HepG2 (cell line): ENCODE data around the gene TUFM. TPM values are rescaled to one million over a fixed set of nuclear protein-coding genes. Genes with fewer than 3 reads are reported as not detected.

ENCODE experiments used
- ATAC-seq: fragments of 200-7000 bp; cut with Tn5 transposase; 3 replicates; pipeline ENCODE4 v1.9.1; 2020; ENCODE audit warnings: mild to moderate bottlenecking, moderate library complexity
- BruUV-seq: library from RNA; stranded (reverse); fragments of 400-500 nt; replicated peaks from 2 replicates; lab custom pipeline; 2021; lab: Mats Ljungman, UMichigan
- CTCF ChIA-PET: fragments of 300-600 bp; formaldehyde crosslinking; extraction: SDS; loops from one replicate; lab custom pipeline; 2021; ENCODE audit warnings: low total read pairs, inconsistent platforms, low intra/inter-chr PET ratio; lab: Yijun Ruan, JAX
- POLR2A ChIA-PET: fragments of 350-600 bp; sonication (Branson Sonifier 250); formaldehyde crosslinking; loops from one replicate; lab custom pipeline; 2020; ENCODE audit warnings: antibody characterized with exemption, inconsistent platforms; lab: Yijun Ruan, JAX
- DNase-seq: peaks from one replicate; pipeline ENCODE4 v3.0.0-alpha.2; 2015; ENCODE audit warnings: low spot score
- FAIRE-seq: peaks from 3 replicates; lab custom pipeline; 2011; peaks lifted over from hg19 to GRCh38; lab: Jason Lieb, UNC
- H2AFZ ChIP-seq: one replicate; pipeline ENCODE4 v1.6.1; 2011; ENCODE audit warnings: low read length, inconsistent platforms
- H3K27ac ChIP-seq: fragments of 300-600 bp; 3 replicates; pipeline ENCODE4 v1.8.0; 2011; ENCODE audit warnings: mixed run types, mild to moderate bottlenecking, mixed read lengths, low read length, inconsistent platforms; ENCODE audit not compliant: insufficient read depth; ENCODE audit errors: extremely low read length
- H3K27me3 ChIP-seq, 2 experiments: fragments of 200-600 bp in 1 of 2; 2 replicates in 1 of 2; 3 replicates in 1 of 2; pipeline versions ENCODE4 v1.6.0 to v1.8.0; 2011; ENCODE audit warnings: low read length in 2 of 2, mild to moderate bottlenecking in 2 of 2, moderate library complexity in 2 of 2, inconsistent platforms in 1 of 2; ENCODE audit not compliant: insufficient read depth in 2 of 2, control insufficient read depth in 1 of 2
- H3K36me3 ChIP-seq, 2 experiments: fragments of 200-600 bp in 1 of 2; replicated peaks in 1 of 2; 2 replicates in 1 of 2; 3 replicates in 1 of 2; pipeline versions ENCODE4 v1.5.1 to v1.8.0; 2011; ENCODE audit warnings: low read length in 2 of 2, inconsistent platforms in 1 of 2; ENCODE audit not compliant: insufficient read depth in 2 of 2, control insufficient read depth in 1 of 2
- H3K4me1 ChIP-seq: 2 replicates; pipeline ENCODE4 v1.5.1; 2012; ENCODE audit warnings: low read length, inconsistent platforms; ENCODE audit not compliant: insufficient read depth
- H3K4me2 ChIP-seq: 2 replicates; pipeline ENCODE4 v1.6.0; 2011; ENCODE audit warnings: low read depth, low read length, inconsistent platforms
- H3K4me3 ChIP-seq, 3 experiments: fragments of 200-600 bp in 1 of 3; sonication (generic), shearing (Covaris generic) in 1 of 3; replicated peaks in 1 of 3; 2 replicates each; pipeline ENCODE4 v1.5.1; 2011 to 2016; ENCODE audit warnings: low read length in 3 of 3, inconsistent platforms in 2 of 3, low read depth in 2 of 3, mild to moderate bottlenecking in 2 of 3, control low read depth in 1 of 3, mixed read lengths in 1 of 3; ENCODE audit not compliant: insufficient read depth in 1 of 3
- H3K79me2 ChIP-seq: one replicate; pipeline ENCODE4 v1.6.1; 2011; ENCODE audit warnings: low read length, inconsistent platforms; ENCODE audit not compliant: insufficient read depth
- H3K9ac ChIP-seq: 2 replicates; pipeline ENCODE4 v1.6.0; 2011; ENCODE audit warnings: mild to moderate bottlenecking, low read depth, low read length, inconsistent platforms; ENCODE audit not compliant: insufficient read depth
- H3K9me3 ChIP-seq: 2 replicates; pipeline ENCODE4 v1.5.1; 2012; ENCODE audit warnings: mild to moderate bottlenecking, low read length
- H4K20me1 ChIP-seq: 2 replicates; pipeline ENCODE4 v1.6.0; 2011; ENCODE audit warnings: inconsistent platforms, mild to moderate bottlenecking, low read length, moderate library complexity; ENCODE audit not compliant: insufficient read depth
- ATF3 ChIP-seq: sonication (generic); formaldehyde crosslinking; IDR thresholded peaks from 2 replicates; pipeline ENCODE4 v1.4.0; 2020; ENCODE audit warnings: missing genetic modification reagents
- CBX2 ChIP-seq, 2 experiments: fragments of 200-600 bp in 1 of 2; sonication (generic); formaldehyde crosslinking in 1 of 2; IDR thresholded peaks; 2 replicates each; pipeline versions ENCODE4 v1.7.0 to v1.8.1; 2018 to 2022; ENCODE audit warnings: low read depth in 2 of 2, low read length in 1 of 2, mild to moderate bottlenecking in 1 of 2, missing genetic modification reagents in 1 of 2
- ETV5 ChIP-seq: IDR thresholded peaks from 2 replicates; pipeline ENCODE4 v1.6.1; 2018; ENCODE audit warnings: missing biosample characterization, missing genetic modification reagents, inconsistent platforms, borderline replicate concordance
- FOXC1 ChIP-seq: sonication (generic); formaldehyde crosslinking; IDR thresholded peaks from 2 replicates; pipeline ENCODE4 v1.8.0; 2022; ENCODE audit warnings: mild to moderate bottlenecking, missing genetic modification reagents, borderline replicate concordance
- HINFP ChIP-seq: sonication (generic); formaldehyde crosslinking; IDR thresholded peaks from 2 replicates; pipeline ENCODE4 v1.4.0; 2020; ENCODE audit warnings: low read depth, mild to moderate bottlenecking, missing genetic modification reagents
- KAT7 ChIP-seq: IDR thresholded peaks from 2 replicates; pipeline ENCODE4 v1.6.1; 2018; ENCODE audit warnings: borderline replicate concordance, missing compliant biosample characterization
- MAZ ChIP-seq, 2 experiments: sonication (generic) in 1 of 2; formaldehyde crosslinking in 1 of 2; IDR thresholded peaks; 2 replicates each; pipeline versions ENCODE4 v1.5.0 to v1.6.1; 2012 to 2020; ENCODE audit warnings: low read depth in 2 of 2, mild to moderate bottlenecking in 2 of 2, borderline replicate concordance in 1 of 2, improper control_type of control experiment in 1 of 2, low read length in 1 of 2, missing genetic modification reagents in 1 of 2, moderate library complexity in 1 of 2
- MXI1 ChIP-seq: IDR thresholded peaks from 3 replicates; pipeline ENCODE4 v1.6.1; 2012; ENCODE audit warnings: low read depth, low read length, inconsistent platforms, borderline replicate concordance
- NFRKB ChIP-seq: fragments of 450-650 bp; IDR thresholded peaks from 2 replicates; pipeline ENCODE4 v1.6.1; 2017
- PLSCR1 ChIP-seq: sonication (generic); formaldehyde crosslinking; IDR thresholded peaks from 2 replicates; pipeline ENCODE4 v1.5.0; 2020; ENCODE audit warnings: missing genetic modification reagents, mild to moderate bottlenecking, borderline replicate concordance
- RARA ChIP-seq: IDR thresholded peaks from 2 replicates; pipeline ENCODE4 v1.6.1; 2016; ENCODE audit warnings: missing genetic modification reagents, missing compliant biosample characterization
- THYN1 ChIP-seq: sonication (generic); formaldehyde crosslinking; IDR thresholded peaks from 2 replicates; pipeline ENCODE4 v1.8.1; 2023; ENCODE audit warnings: low read depth, mild to moderate bottlenecking, moderate library complexity, missing genetic modification reagents, borderline replicate concordance
- ZFP91 ChIP-seq: sonication (generic); formaldehyde crosslinking; IDR thresholded peaks from 2 replicates; pipeline ENCODE4 v1.9.0; 2022; ENCODE audit warnings: missing genetic modification reagents, mild to moderate bottlenecking, borderline replicate concordance
- ZNF205 ChIP-seq: IDR thresholded peaks from 2 replicates; pipeline ENCODE4 v1.6.1; 2018; ENCODE audit warnings: missing biosample characterization, missing genetic modification reagents
- ZNF235 ChIP-seq: sonication (generic); formaldehyde crosslinking; IDR thresholded peaks from 2 replicates; pipeline ENCODE4 v1.8.1; 2023; ENCODE audit warnings: mild to moderate bottlenecking, missing genetic modification reagents, borderline replicate concordance
- ZNF572 ChIP-seq: sonication (generic); formaldehyde crosslinking; IDR thresholded peaks from 2 replicates; pipeline ENCODE4 v1.5.1; 2020; ENCODE audit warnings: mild to moderate bottlenecking, missing genetic modification reagents
- ZNF782 ChIP-seq: sonication (generic); formaldehyde crosslinking; IDR thresholded peaks from 2 replicates; pipeline ENCODE4 v1.4.0; 2020; ENCODE audit warnings: missing genetic modification reagents, mild to moderate bottlenecking, borderline replicate concordance
- ZNF839 ChIP-seq: sonication (generic); formaldehyde crosslinking; IDR thresholded peaks from 2 replicates; pipeline ENCODE4 v1.4.0; 2020; ENCODE audit warnings: missing genetic modification reagents, mild to moderate bottlenecking, borderline replicate concordance
- WGBS: methylation state at CpG from one replicate; pipeline ENCODE4 v1.1.6; 2017; ENCODE audit warnings: low lambda C conversion rate; 5-methylcytosine and 5-hydroxymethylcytosine counted together
- in situ Hi-C: cut with HindIII; loops from 2 replicates; pipeline ENCODE4 v1.10.0; 2017; ENCODE audit warnings: low pct_unique_long_range_greater_than_20kb; ENCODE audit not compliant: extremely low pct_ligation_motif_present
- intact Hi-C: fragments of 100-400 bp; cut with micrococcal nuclease; formaldehyde crosslinking; loops from one replicate; pipeline ENCODE4 v1.10.0; 2022; ENCODE audit not compliant: unreplicated experiment
- polyA plus RNA-seq, 8 experiments: library from polyadenylated mRNA; depleted of rRNA in 3 of 8; stranded (reverse) in 7 of 8; unstranded in 1 of 8; fragments of >200 nt; fragmentation: Illumina TruSeq in 4 of 8; extraction: Trizol in 4 of 8; gene quantifications; 2 replicates each; pipeline versions ENCODE4 v1.2.1 to v1.2.3, GENCODE V29; 2011 to 2016; ENCODE audit warnings: low read depth in 4 of 8, missing spikeins in 1 of 8, mixed read lengths in 1 of 8; ENCODE audit not compliant: insufficient read depth in 1 of 8
- total RNA-seq, 5 experiments: library from RNA; depleted of rRNA; stranded (reverse); fragments of >200 nt; fragmentation: Illumina TruSeq; extraction: Trizol; gene quantifications; 2 replicates each; pipeline ENCODE4 v1.2.3, GENCODE V29; 2016; ENCODE audit warnings: low read depth in 1 of 5

Gene TUFM
- total and polyA plus RNA-seq, 2 of the 13 experiments (the other 11 are each of a cell fraction or from before 2014, with no cell fraction given) = 206 to 298 TPM

- FAIRE-seq (no peak), ATAC-seq (no peak), DNase-seq (no peak)
- intact Hi-C loops (no loop called here), in situ Hi-C loops (no loop called here)
- BruUV-seq = no TSS peak
- Histone ChIP-seq H3K4me1 (no peaks in the 10 kb centered on the region), H2AFZ (no peak overlapping the region), H3K4me3 (no peak overlapping the region), H3K27ac (no peak overlapping the region), H3K79me2 (no peaks in the 10 kb centered on the region), H4K20me1 (no peaks in the 10 kb centered on the region), H3K36me3 (peaks cover 29 to 41% of the 10 kb centered on the region in 2 experiments; a peak in 4 of 5 replicates), H3K9ac (no peak overlapping the region), H3K4me2 (no peak overlapping the region), H3K9me3 (no peaks in the 10 kb centered on the region), H3K27me3 (no peaks in the 10 kb centered on the region)
- 90% methylated on average over 13 of the region's 13 CpGs for WGBS
- ChIA-PET POLR2A (interaction anchor here (0.8 to 3.2 kb wide), 3 partner anchors 10 to 52 kb away, joined by 3 to 15 read pairs (median 4); partner anchors contain the start of gene SH2B1), CTCF (interaction anchor here (2.9 kb wide), 1 partner anchor 70 kb away, joined by 32 read pairs; no protein-coding TSS in a partner anchor)
- TF ChIP-seq THYN1 (no peak), ZNF235 (CRISPR knock-in tag) (no peak), HINFP (CRISPR knock-in tag) (no peak), RARA (CRISPR knock-in tag) (no peak), ZNF572 (CRISPR knock-in tag) (no peak), ATF3 (CRISPR knock-in tag) (no peak), PLSCR1 (CRISPR knock-in tag) (no peak), FOXC1 (CRISPR knock-in tag) (no peak), ETV5 (CRISPR knock-in tag) (no peak), MAZ (IDR thresholded peaks at IDR 0.05; ENCODE audit: borderline replicate concordance, low read depth, low read length) (no peak), MAZ (CRISPR knock-in tag; IDR thresholded peaks at IDR 0.05; ENCODE audit: low read depth) (no peak), ZNF782 (CRISPR knock-in tag) (no peak), KAT7 (CRISPR knock-in tag) (no peak), ZNF205 (no peak), ZNF839 (CRISPR knock-in tag) (0 out of 2 replicates have a peak, but pooled peaks have one; percentile 1), CBX2 (IDR thresholded peaks at IDR 0.05; ENCODE audit: low read depth, low read length) (no peak), CBX2 (CRISPR knock-in tag; IDR thresholded peaks at IDR 0.05; ENCODE audit: low read depth) (no peak), ZFP91 (CRISPR knock-in tag) (0 out of 2 replicates have a peak, but pooled peaks have one; percentile 30), MXI1 (no peak), NFRKB (no peak)
These were observed 29.2 kb upstream of the TUFM start for GRCh38 chr16:28875134-28876018.
